HG03378 (cell line): ENCODE measurements around the gene KDELR1.

Source experiments
- ATAC-seq: cut with Tn5 transposase; IDR thresholded peaks from one replicate; pipeline ENCODE4 v1.9.1; 2021; ENCODE audit warnings: mild to moderate bottlenecking, moderate library complexity; ENCODE audit not compliant: unreplicated experiment

KDELR1 gene

DNA sequence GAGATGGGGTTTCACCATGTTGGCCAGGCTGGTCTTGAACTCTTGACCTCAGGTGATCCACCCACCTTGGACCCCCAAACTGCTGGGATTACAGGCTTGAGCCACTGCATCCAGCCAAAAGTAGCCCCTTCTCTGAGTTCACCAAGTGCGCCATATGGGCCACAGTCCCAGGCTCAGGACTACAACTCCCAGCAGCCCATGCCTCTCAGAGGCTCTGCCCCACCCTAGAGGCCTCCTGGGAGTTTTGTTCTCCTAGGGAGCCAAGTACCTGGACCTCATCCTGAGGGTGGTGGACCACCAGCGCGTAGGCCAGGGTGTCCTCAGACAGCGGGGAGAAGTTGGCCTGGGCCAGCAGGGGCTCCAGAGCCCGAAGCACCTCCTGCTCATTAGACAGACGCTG is 46.5 kb downstream of the KDELR1 start:
- ATAC-seq: no peak

DNA sequence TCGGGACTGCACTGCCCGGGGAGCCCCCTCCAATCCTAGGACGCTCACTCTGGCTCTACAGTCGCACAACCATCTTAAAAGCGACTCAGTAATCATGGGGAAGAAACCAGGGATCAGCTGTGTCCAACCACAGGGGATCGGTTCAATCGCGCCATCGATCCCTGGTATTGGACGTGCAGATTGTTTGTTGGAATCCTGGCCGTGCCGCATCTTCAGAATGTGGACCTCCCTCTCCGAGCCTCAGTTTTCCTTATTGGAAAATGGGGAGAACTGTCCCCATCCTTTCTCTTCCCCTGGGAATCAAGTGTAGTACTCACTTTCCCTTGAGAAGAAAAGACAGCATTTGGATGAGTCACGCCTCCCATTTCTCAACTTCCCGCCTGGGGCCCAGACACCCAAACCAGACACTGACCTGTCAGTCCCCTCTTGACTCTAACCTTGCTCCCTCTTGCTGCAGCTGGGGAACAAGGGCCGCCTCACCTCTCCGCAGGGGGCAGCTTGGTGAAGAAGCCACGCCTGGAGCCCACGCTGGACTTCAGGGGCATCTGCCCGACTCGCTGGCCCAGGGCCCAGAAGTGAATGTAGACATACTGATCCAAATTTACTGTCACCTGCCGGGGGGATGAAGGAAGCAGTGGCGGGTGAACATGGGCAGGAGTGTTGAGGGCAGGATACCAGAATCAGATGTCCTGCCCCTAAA is 48.4 kb downstream of the KDELR1 start:
- ATAC-seq: no peak

DNA sequence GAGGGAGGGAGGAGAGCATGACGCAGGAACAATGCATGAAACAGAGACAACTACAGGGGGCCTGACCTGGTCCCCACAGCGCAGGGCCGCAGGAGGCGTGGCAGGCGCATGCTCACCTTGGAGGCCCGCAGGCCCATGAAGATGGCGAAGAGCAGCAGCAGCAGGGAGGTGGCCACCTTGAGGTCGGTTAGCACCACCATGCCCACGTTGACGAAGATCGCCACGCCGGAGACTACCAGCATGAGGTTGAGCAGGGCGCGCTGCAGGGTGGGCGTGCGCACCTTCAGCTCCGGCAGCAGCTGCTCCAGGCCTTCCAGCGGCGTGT is 49.0 kb downstream of the KDELR1 start:
- ATAC-seq: no peak

DNA sequence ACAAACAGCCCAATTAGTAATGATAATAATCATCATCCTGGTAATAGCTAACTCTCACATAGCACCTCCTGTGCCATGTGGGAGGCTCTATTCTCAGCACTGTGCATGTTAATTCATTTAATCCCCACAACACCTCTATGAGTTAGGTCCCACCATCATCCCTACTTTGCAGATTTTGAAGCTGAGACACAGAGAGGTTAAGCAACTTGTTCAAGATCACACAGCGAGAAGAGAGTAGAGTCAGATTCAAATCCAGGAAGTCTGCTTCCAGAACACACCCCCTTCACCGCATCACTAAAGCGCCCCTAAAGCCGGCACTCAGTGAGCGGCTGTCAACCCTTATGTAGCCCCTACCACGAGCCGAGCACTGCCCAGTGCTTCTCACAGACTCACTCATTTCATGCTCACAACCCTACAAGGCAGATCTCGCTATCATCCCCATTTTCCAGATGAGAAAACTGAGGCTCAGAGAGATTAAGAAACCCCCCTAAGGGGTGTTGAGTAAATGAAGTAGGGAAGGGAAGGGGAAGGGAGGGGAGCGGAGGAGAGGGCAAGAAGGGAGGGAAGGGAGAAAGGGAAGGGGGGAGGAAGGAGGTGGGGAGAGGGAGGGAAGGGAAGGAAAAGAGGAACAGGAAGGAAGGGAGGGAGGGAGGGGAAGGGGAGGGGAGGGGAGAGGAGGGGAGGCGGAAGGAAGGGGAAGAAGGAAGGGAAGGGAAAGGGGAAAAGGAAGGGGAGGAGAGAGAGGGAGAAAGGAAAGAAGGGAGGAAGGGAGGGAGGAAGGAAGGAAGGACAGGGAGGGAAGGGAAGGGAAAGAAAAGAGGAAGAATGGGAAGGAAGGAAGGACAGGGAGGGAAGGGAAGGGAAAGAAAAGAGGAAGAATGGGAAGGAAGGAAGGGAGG is 49.6 kb downstream of the KDELR1 start:
- ATAC-seq: no peak

DNA sequence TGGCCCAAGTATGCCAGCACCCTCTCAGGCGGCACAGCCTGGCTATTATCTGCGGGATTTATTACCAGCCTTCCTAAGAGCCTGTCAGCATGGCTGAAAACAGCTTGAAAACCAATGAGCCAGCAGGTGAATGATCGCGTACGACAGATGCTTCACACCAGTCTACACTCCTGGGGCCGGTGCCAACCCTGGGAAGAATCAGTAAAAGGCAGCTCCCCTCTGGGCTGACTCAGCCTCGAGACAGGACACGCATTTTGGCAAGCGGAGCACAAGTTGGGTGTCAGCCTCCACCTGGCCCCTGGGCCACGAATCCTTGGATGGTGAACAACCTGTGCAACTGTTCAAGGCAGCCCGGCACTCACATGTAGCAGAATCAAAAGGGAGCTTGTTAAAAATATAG is 50.4 kb downstream of the KDELR1 start:
- no peak for ATAC-seq

DNA sequence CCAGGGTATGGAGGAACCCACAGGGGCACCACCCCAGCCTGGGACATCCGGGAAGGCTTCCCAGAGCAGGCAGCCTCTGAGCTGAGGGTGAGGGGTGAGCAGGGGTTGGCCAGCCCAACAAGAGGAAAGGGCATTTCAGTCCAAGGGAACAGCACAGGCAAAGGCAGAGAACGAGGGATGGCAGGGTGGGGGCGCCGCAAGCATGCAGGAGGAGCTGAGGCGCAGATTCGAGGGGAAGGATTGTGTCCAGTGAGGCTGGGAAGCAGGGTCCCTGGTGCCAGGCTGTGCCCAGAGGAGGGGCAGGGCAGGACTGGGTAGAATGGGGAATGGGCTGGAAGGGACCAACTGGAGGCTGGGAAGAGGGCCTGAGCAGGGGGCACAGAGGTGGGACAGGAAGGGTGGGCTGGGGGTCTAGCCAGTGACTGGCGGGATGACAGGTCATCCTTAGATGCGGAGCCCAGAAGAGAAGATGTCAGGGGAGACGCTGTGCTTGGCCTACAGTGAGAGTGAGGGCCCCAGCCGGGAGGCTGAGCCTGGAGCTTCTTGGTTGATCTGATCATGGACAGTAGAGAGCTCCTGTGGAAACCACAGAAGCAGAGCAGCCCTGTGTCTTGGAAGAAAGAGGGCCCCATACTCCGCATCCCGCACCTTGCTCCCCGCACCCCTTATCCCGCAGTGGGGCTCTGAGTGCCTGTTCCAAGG is 52.4 kb downstream of the KDELR1 start:
- no peak for ATAC-seq

DNA sequence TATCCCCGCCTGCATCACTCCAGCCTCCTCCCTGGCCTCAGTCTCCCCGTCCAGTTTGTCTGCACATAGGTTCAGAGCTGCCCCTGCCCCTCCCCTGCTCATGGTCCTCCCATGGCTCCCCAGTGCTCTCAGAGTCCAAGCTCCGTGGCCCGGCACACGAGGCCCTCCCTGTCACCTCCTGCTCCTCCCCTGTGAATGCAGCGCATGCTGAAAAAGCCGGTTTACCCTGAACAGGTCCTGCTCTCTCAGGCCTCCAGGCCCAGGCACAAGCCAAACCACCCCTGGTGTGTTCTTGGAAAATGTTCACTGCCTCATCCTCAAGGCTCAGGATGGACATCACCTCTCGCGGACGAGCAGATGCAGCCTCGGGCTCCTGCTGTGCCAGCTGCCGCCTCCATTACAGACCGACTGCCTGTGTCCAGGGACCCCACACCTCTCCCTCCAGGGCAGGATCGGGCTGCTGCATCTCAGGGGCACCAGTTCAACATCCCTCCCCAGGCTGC is 53.0 kb downstream of the KDELR1 start:
- no peak for ATAC-seq

DNA sequence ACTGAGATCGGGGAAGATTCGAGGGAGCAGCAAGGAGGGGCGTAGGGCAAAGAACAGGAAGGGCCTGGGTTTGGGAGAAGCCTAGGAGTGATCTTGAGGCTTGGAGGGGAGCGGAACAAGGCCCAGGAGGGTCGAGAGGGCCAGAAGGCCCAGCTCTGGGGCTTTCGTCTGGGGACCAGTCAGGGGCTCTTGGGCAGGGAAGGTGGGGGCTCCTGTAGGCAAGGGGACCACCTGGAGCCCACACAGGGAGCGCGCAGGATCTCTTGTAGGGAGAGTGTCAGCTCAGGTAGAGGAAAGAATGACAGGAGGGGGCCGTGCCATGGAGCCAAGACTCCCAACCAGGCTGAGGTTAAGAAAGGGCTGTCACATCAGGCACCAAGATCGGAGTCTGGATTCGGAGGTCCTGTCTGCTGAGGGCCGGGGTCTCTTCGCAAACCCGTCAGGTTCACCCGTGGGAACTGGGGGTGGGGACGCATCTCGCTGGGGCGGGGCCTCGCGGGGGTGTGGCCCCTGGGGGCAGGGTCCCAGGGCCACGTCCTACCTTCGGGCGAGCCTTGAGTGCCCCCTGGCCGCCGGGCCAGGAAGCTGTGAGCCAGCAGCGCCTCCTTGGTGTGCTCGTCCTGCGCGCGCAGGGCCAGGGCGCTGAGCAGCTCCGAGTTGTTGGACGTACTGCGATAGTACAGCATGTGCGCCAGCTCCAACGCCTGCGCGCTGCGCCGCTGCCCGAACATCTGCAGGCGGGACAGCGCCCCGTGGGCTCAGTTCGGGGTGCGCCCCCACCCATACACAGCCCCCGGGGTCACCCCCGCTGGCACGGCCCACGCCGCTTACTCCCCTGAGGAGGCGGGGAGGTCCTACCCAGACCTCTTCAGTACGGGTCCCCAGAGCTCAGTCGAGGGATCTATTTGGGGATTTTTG is 57.6 kb downstream of the KDELR1 start:
- ATAC-seq: peak; percentile 28

DNA sequence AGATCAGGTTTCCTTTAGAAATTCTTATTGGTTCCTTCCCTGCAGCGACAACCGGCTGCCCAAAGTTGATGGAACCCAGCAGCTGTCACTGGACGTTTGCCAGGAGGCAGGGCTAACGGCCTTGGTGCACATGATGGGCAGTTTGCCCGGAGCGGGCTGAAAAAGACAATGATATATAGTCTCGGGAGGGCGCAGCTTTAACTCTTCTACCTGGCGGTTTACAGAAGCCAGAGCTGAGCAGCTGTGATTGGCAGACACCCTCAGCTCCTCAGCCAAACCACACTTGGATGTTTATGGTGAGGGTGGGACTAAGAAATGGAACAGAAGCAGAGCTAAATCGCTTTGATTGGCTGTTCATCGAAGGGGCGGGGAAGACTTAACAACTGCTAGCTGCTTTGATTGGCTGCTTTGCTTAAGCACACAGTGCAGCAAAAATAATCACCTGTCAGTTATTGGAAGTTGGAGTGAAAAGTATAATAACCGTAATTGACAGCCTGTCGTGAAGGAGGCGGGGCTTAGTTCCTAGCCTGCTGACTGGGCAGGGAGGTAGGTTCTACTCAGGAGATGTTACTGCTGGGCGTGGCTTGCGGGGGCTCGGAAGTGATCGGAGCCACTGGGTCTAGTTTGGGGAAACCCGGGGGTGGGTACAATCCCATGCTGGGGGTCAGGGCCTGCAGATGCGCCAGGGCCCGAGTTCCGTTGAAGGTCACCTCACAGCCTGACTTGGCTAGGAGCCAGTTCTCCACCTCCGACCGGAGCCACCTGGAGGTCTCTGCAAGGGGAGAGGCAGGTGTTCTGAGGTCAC is 58.5 kb downstream of the KDELR1 start:
- ATAC-seq: peak; percentile 73
